SU-DHL-6 (cell line): ENCODE results near the gene ARHGAP45.

Experiments
- EZH2phosphoT487 ChIP-seq: fragments of 200-600 bp; sonication (generic), shearing (Covaris generic); conservative IDR thresholded peaks from 2 replicates; pipeline ENCODE4 v1.6.1; 2018; ENCODE audit warnings: mild to moderate bottlenecking, antibody characterized with exemption, low read length, moderate library complexity, mixed read lengths
- TF ChIP-seq, protein P1 (sequence below): fragments of 200-600 bp; sonication (generic); IDR thresholded peaks from one replicate; pipeline ENCODE4 v1.5.1; 2017; ENCODE audit warnings: antibody characterized with exemption, mild to moderate bottlenecking, low read length, moderate library complexity; ENCODE audit not compliant: insufficient read depth, poor library complexity, severe bottlenecking

- TF ChIP-seq, protein P1, sequence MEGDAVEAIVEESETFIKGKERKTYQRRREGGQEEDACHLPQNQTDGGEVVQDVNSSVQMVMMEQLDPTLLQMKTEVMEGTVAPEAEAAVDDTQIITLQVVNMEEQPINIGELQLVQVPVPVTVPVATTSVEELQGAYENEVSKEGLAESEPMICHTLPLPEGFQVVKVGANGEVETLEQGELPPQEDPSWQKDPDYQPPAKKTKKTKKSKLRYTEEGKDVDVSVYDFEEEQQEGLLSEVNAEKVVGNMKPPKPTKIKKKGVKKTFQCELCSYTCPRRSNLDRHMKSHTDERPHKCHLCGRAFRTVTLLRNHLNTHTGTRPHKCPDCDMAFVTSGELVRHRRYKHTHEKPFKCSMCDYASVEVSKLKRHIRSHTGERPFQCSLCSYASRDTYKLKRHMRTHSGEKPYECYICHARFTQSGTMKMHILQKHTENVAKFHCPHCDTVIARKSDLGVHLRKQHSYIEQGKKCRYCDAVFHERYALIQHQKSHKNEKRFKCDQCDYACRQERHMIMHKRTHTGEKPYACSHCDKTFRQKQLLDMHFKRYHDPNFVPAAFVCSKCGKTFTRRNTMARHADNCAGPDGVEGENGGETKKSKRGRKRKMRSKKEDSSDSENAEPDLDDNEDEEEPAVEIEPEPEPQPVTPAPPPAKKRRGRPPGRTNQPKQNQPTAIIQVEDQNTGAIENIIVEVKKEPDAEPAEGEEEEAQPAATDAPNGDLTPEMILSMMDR = no peak
- TF ChIP-seq EZH2phosphoT487 = no peak
Observed at GRCh38 chr19:1094978-1095701, 28.2 kb downstream of the ARHGAP45 start, which contains the start of gene POLR2E.
